Erythroblast (primary cell): ENCODE measurements around the gene PNMA5.

Experiments used
- GATA1 ChIP-seq: IDR thresholded peaks from 2 replicates; pipeline ENCODE4 v1.6.1; 2011; ENCODE audit warnings: low read depth, mild to moderate bottlenecking, control low read depth, low read length, moderate library complexity
- POLR2A ChIP-seq: IDR thresholded peaks from 2 replicates; pipeline ENCODE4 v1.6.1; 2011; ENCODE audit warnings: mild to moderate bottlenecking, low read length

- no peak for TF ChIP-seq POLR2A
- no peak for TF ChIP-seq GATA1
Measured at GRCh38 chrX:152993933-152994332, at the start of gene PNMA5.
